Medulla oblongata (tissue), 1 donor: ENCODE data around the gene DPT.

ENCODE experiments used
- DNase-seq: peaks from one replicate; pipeline ENCODE4 v3.0.0-alpha.2; 2015; ENCODE audit errors: extremely low spot score

The DPT gene

GRCh38 chr1:168735974-168736373 lies 7.0 kb upstream of the DPT start:
- no peak for DNase-seq

DNA sequence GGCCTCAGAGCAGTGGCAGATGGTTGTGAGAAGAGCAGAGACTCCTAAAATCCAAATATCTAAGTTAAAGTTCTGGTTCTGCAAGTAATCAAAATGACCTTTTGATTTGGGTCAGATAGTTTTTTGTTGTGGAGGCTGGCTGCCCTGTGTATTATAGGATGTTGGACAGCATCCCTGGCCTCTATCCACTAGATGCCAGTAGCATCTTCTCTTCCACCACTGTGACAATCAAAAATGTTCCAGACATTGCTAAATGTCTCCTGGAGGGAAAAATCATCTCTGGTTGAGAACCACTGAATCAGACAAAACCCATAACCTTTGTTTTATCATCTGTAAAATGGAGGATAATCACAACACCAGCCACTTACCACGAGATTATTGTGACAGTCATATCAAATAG lies 5.9 kb upstream of the DPT start:
- peak; percentile 60 for DNase-seq

DNA sequence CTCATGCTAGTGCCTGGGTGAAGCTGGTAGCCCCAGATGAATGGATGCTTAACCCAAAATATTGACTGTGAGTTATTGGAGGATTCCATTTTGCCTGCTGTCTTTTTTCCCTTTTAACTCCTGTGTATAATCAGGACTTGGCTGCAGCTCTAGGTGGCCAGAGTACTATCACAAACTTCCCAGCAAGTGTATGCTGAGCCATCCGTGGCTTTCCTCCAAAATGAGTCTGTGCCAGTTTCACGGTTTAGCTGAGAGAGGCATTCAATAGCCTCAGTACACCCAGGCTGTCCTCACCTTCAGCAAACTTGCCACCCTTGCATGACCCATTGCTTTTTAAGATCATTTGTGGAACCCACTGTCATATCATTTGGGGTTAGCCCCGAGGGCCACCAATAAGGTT lies 5.3 kb upstream of the DPT start:
- no peak for DNase-seq

DNA sequence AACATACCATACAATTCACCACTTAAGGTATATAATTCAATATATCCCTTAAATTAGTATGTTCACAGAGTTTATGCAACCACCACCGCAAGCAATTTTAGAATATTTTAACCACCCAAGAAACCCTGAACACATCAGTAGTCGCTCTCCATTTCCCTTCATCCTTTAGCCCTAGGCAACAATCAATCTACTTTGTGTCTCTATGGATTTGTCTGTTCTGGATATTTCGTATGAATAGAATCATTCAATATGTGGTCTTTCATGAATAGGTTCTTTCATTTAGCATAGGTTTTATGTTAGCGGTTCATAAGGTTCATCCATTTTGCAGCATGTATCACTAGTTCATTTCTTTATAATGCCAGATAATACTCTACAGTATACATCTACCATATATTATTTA lies 4.2 kb upstream of the DPT start:
- DNase-seq = no peak

GRCh38 chr1:168732736-168733135 lies 3.7 kb upstream of the DPT start:
- DNase-seq = no peak

DNA sequence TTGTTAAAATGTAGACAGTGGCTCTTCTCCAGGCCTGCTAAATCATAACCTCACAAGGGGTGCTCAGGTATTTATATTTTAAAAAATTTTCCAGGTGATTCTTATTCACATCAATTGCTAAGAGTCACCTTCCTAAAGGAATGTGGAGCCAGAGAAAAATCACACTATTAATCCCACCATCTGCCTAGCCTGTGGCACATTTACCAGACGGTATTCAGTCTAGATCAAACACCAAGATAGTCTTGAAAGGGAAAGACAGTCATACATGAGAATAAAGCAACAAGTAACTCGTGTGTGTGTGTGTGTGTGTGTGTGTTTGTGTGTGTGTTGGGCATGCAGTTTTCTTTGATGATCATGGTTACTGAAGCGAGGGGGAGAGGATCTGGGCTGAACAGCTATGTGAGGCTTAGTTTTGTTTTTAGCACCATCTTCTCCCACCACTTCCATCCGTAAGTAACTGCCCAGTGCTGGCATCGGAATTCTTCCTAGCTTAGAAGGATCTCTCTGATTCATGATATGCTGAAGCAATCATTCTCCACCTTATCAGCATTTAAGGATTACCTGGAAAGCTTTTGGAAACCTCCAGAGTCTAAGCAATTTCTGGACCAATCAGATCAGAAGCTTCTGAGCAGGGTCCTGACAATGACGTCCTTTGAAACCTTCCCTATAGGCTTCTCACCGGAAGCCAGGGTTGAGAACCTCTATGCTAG lies 2.4 kb upstream of the DPT start:
- no peak for DNase-seq

- DNase-seq = no peak
Measured at GRCh38 chr1:168729405-168729802, 398 bp upstream of the DPT start.

DNA sequence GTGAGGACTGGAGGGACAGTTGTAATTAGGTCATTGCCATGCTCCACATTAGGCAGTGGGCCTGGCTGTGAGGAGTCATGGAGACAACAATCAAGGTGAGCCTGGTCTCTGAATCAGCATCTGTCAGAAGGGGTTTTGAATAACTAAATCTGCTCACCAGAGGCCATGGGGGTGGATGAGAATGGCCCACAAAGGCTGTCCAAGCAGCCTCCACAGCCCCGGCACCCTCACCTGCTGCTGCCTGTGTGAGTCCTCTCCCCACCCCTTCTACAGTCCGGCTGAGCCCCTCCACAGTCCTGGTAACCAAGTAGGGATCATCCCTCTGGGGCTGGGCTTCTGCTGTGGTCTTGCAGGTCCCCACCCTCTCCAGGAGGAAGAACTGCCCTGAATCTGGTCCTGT lies 2.3 kb downstream of the DPT start:
- no peak for DNase-seq

- DNase-seq = no peak
Measured at GRCh38 chr1:168726281-168726680, 2.7 kb downstream of the DPT start.

- DNase-seq = no peak
Measured at GRCh38 chr1:168725831-168726230, 3.2 kb downstream of the DPT start.

DNA sequence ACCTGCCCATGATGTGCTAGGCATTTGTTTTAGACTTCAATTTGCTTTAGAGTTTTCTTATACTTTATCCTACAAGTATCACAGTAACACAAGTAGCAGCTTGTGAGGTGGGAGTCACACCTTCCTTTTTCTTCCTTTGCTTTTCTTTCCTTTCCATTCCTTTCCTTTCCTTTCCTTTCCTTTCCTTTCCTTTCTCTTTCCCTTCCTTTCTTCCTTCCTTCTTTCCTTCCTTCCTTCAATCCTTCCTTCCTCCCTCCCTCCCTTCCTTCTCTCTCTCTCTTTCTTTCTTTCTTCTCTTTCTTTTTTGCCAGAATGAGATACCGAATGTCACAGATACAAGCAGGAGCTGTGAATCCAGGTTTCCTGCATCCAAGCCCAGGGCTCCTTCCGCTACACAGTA lies 3.9 kb downstream of the DPT start:
- no peak for DNase-seq

- DNase-seq = no peak
Measured at GRCh38 chr1:168723000-168723399, 6.0 kb downstream of the DPT start.

DNA sequence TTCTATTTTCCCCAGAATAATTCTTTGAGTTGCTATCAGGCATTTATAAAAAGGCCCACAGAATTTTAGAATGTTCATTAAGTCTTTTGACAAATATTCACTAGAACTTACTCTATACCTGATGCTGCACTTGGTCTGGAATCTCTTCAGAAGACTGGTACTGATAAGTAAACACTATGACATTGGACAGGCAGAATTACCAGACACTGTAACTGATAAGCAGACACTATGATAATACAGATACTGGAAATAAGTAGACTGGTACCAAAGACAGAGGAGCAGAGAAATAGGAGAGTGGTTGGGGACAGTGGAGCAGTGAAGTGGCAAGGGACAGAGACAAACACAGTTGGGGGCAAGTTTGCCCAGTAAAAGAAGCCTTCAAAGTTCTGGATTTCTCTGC lies 8.2 kb downstream of the DPT start:
- DNase-seq = no peak

DNA sequence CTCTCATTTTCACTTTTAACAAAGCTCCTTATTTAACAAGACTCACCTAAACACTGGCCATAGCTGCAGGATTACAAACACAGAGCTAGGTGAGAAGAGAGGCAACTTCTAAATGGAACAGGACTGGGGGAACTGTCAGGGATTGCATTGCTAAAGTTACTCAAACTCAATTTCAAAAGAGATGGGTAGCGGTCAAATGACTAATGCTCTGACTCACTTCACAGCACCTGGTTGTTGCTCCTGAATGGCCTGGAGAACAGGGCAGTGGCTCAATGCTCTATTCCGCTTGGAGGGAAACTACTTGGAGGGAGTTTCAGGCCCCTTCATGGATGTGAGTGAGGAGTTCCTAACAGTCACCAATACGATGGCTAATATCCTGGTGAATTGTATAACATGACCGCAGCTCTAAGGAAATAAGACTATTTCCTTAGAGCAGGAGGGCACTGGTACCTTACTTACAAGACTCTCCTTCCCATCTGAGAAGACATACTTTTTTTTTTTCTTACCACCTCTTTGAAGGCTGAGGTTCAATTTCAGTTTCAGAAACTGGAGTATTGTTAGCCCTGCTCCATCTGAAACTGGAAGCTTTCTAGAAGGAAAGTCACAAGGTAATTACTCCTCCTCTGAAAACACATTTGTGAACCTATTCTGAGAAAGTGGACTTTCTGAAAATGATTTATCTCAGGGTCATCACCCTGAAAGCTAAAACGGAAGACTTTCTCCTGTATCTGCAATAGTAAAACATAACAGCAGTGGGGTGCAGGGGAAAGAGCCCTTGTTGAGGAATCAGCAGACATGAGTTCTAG lies 9.5 kb downstream of the DPT start:
- DNase-seq = no peak

GRCh38 chr1:168717906-168718891 lies 10.8 kb downstream of the DPT start:
- no peak for DNase-seq

GRCh38 chr1:168714012-168714411 lies 15.0 kb downstream of the DPT start:
- DNase-seq = no peak

- DNase-seq = no peak
Measured at GRCh38 chr1:168709405-168710363, 19.3 kb downstream of the DPT start.

GRCh38 chr1:168708698-168709404 lies 20.2 kb downstream of the DPT start:
- no peak for DNase-seq

DNA sequence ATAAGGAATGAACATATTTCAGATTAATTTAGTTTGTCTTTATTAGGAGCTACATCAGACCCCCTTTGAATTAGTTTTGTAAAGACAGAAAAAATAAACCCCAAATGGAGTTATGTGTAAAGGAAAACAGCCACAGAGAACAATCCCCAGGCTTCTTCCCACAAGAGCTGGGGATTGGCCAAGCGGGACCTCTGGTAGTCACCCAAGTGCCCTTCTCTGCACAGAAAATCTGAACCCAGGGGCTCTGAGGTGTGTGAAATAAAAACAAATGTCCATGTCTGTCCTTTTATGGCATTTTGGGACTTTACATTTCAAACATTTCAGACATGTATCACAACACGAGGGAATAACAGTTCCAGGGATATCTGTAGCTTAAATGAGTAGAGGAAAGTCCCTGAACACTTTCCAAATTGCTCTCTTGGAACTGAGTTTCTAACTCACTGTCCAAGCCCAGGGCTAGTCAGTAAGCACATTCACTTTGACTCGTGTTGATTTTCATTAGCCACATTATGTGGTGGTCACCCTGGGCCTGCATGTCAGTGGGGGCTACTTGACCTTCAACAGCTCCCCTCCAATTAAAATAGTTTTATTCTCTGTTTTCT lies 22.5 kb downstream of the DPT start:
- no peak for DNase-seq
